Gastrocnemius medialis (tissue), 4 donors: ENCODE results near the gene CDH2.

Experiments
- CTCF ChIP-seq, 5 experiments: fragments of 450-650 bp in 3 of 5; fragments of 200-600 bp in 2 of 5; sonication (generic) in 2 of 5; IDR thresholded peaks in 4 of 5; conservative IDR thresholded peaks in 1 of 5; 1 replicate in 4 of 5; 2 replicates in 1 of 5; pipeline ENCODE4 v1.5.1; 2016 to 2019; ENCODE audit warnings: antibody characterized with exemption in 5 of 5, mild to moderate bottlenecking in 3 of 5, moderate library complexity in 3 of 5
- POLR2A ChIP-seq, 2 donors: fragments of 450-650 bp; IDR thresholded peaks; one replicate each; pipeline ENCODE4 v1.6.1; 2017; ENCODE audit warnings: antibody characterized with exemption in 2 of 2, mild to moderate bottlenecking in 2 of 2, moderate library complexity in 2 of 2

- TF ChIP-seq CTCF (IDR thresholded peaks at IDR 0.05 in 4 of 5, conservative IDR thresholded peaks at IDR 0.05 in 1 of 5) = no peak
- TF ChIP-seq POLR2A (IDR thresholded peaks at IDR 0.05) = no peak
These were observed 167.3 kb downstream of the CDH2 start for GRCh38 chr18:28009589-28009988.
